DMS53 (cell line): ENCODE results near the gene NUBPL.
"Not testable (repeated sequence)": the region's sequence is repeated elsewhere in the genome, so short reads cannot be mapped to it uniquely, and the experiment has no call there.

Experiments used
- DNase-seq: peaks from one replicate; lab custom pipeline; 2025; lab: John Stamatoyannopoulos, UW

NUBPL gene

GRCh38 chr14:31578266-31578665 lies 17.1 kb downstream of the NUBPL start:
- DNase-seq = no peak

GRCh38 chr14:31578792-31579501 lies 17.7 kb downstream of the NUBPL start:
- no peak for DNase-seq

- no peak for DNase-seq
Measured at GRCh38 chr14:31580234-31580633, 19.0 kb downstream of the NUBPL start.

GRCh38 chr14:31582286-31582691 lies 21.1 kb downstream of the NUBPL start:
- DNase-seq = no peak

- DNase-seq = no peak
Measured at GRCh38 chr14:31582836-31583452, 21.7 kb downstream of the NUBPL start.

- DNase-seq = no peak
Measured at GRCh38 chr14:31590206-31590605, 29.0 kb downstream of the NUBPL start.

GRCh38 chr14:31592122-31592521 lies 30.9 kb downstream of the NUBPL start:
- no peak for DNase-seq

- DNase-seq = no peak
Measured at GRCh38 chr14:31592631-31593030, 31.4 kb downstream of the NUBPL start.

- DNase-seq = no peak
Measured at GRCh38 chr14:31596342-31597095, 35.3 kb downstream of the NUBPL start.

GRCh38 chr14:31605702-31606101 lies 44.5 kb downstream of the NUBPL start:
- no peak for DNase-seq

- DNase-seq = no peak
Measured at GRCh38 chr14:31611778-31612433, 50.7 kb downstream of the NUBPL start.

GRCh38 chr14:31613188-31613587 lies 52.0 kb downstream of the NUBPL start:
- no peak for DNase-seq

GRCh38 chr14:31618884-31619283 lies 57.7 kb downstream of the NUBPL start:
- DNase-seq = not testable (repeated sequence)

GRCh38 chr14:31619440-31619839 lies 58.2 kb downstream of the NUBPL start:
- DNase-seq = no peak

GRCh38 chr14:31620898-31621297 lies 59.7 kb downstream of the NUBPL start:
- DNase-seq = not testable (repeated sequence)

GRCh38 chr14:31622060-31622459 lies 60.9 kb downstream of the NUBPL start:
- DNase-seq = no peak

- DNase-seq = not testable (repeated sequence)
Measured at GRCh38 chr14:31652900-31653299, 91.7 kb downstream of the NUBPL start.

GRCh38 chr14:31657917-31658316 lies 96.7 kb downstream of the NUBPL start:
- DNase-seq = peak; percentile 7

GRCh38 chr14:31659278-31659677 lies 98.1 kb downstream of the NUBPL start:
- no peak for DNase-seq

- no peak for DNase-seq
Measured at GRCh38 chr14:31660191-31660590, 99.0 kb downstream of the NUBPL start.

GRCh38 chr14:31660728-31661127 lies 99.5 kb downstream of the NUBPL start:
- no peak for DNase-seq

GRCh38 chr14:31668348-31668747 lies 107.1 kb downstream of the NUBPL start:
- DNase-seq = no peak

- no peak for DNase-seq
Measured at GRCh38 chr14:31672709-31673108, 111.5 kb downstream of the NUBPL start.
